Activated CD4-positive, alpha-beta T cell treated with anti-CD3 and anti-CD28 coated beads, Interleukin-2, Interleukin-6, amounts not matched to agents 100 ng/mL and 50 ng/mL, durations not matched to agents 16 hours and 8 hours (primary cell): ENCODE results near the gene IRGM.
"Not testable (repeated sequence)": the region's sequence is repeated elsewhere in the genome, so short reads cannot be mapped to it uniquely, and the experiment has no call there.

Experiments
- DNase-seq: peaks from one replicate; pipeline ENCODE4 v3.0.0-alpha.2; 2020

The IRGM gene

GRCh38 chr5:150846308-150846653 is at the start of gene IRGM:
Gene IRGM (plus strand): TSS chr5:150846521. CDS start chr5:150848124, 1,603 bp downstream.
- not testable (repeated sequence) for DNase-seq

GRCh38 chr5:150797384-150797783 is 48.9 kb upstream of the IRGM start:
- DNase-seq = no peak

- peak; percentile 32 for DNase-seq
Measured at GRCh38 chr5:150801117-150801927, 45.0 kb upstream of the IRGM start.

- no peak for DNase-seq
Measured at GRCh38 chr5:150804388-150804787, 41.9 kb upstream of the IRGM start.

- DNase-seq = no peak
Measured at GRCh38 chr5:150809363-150809762, 37.0 kb upstream of the IRGM start.

- DNase-seq = no peak
Measured at GRCh38 chr5:150815010-150815409, 31.3 kb upstream of the IRGM start.

- DNase-seq = no peak
Measured at GRCh38 chr5:150816946-150817345, 29.4 kb upstream of the IRGM start.

GRCh38 chr5:150829744-150830143 is 16.6 kb upstream of the IRGM start:
- no peak for DNase-seq

- DNase-seq = not testable (repeated sequence)
Measured at GRCh38 chr5:150831821-150832220, 14.5 kb upstream of the IRGM start.

- DNase-seq = no peak
Measured at GRCh38 chr5:150836064-150836463, 10.3 kb upstream of the IRGM start.

GRCh38 chr5:150836703-150837102 is 9.6 kb upstream of the IRGM start:
- no peak for DNase-seq

GRCh38 chr5:150845185-150845859 is 999 bp upstream of the IRGM start:
- DNase-seq = not testable (repeated sequence)

GRCh38 chr5:150846654-150847333 is 473 bp downstream of the IRGM start:
- DNase-seq = peak; percentile 84

- no peak for DNase-seq
Measured at GRCh38 chr5:150847334-150847695, 994 bp downstream of the IRGM start.

GRCh38 chr5:150848271-150848670 is 1.9 kb downstream of the IRGM start:
- DNase-seq = no peak

GRCh38 chr5:150851039-150851438 is 4.7 kb downstream of the IRGM start:
- no peak for DNase-seq

GRCh38 chr5:150853561-150853960 is 7.2 kb downstream of the IRGM start:
- no peak for DNase-seq

- not testable (repeated sequence) for DNase-seq
Measured at GRCh38 chr5:150856700-150857099, 10.4 kb downstream of the IRGM start.

- no peak for DNase-seq
Measured at GRCh38 chr5:150860246-150860821, 14.0 kb downstream of the IRGM start.

- no peak for DNase-seq
Measured at GRCh38 chr5:150862070-150862469, 15.7 kb downstream of the IRGM start.

GRCh38 chr5:150879358-150879757 is 33.0 kb downstream of the IRGM start:
- DNase-seq = no peak

GRCh38 chr5:150895431-150896428 is 49.4 kb downstream of the IRGM start:
- DNase-seq = no peak
